SK-N-SH (cell line): ENCODE data around the gene ACOXL. TPM values are rescaled to one million over a fixed set of nuclear protein-coding genes. Genes with fewer than 3 reads are reported as not detected.

Experiments used
- CTCF ChIA-PET: fragments of 300-600, 350-600 bp; formaldehyde crosslinking; extraction: SDS; loops from one replicate; lab custom pipeline; 2021; lab: Yijun Ruan, JAX
- POLR2A ChIA-PET: fragments of 350-600 bp; sonication (Branson Sonifier 250); formaldehyde crosslinking; extraction: SDS; loops from one replicate; lab custom pipeline; 2020; ENCODE audit warnings: antibody characterized with exemption, inconsistent platforms; lab: Yijun Ruan, JAX
- DNase-seq: peaks from one replicate; pipeline ENCODE4 v3.0.0; 2012
- H2AFZ ChIP-seq: fragments of 200-600 bp; sonication (generic); 2 replicates; pipeline ENCODE4 v1.8.1; 2016; ENCODE audit warnings: antibody characterized with exemption, mild to moderate bottlenecking, low read depth
- H3F3A ChIP-seq: fragments of 200-600 bp; sonication (generic); replicated peaks from 2 replicates; pipeline ENCODE3; 2016; ENCODE audit warnings: antibody characterized with exemption, mild to moderate bottlenecking; ENCODE audit not compliant: insufficient read depth
- H3K27ac ChIP-seq, 2 experiments: fragments of 200-500 bp in 1 of 2; fragments of 200-600 bp in 1 of 2; sonication (Bioruptor generic) in 1 of 2; sonication (generic), shearing (Covaris generic) in 1 of 2; 2 replicates each; pipeline versions ENCODE4 v1.5.1 to v1.6.1; 2014 to 2016; ENCODE audit warnings: low read depth in 2 of 2, inconsistent platforms in 1 of 2, low read length in 1 of 2, mild to moderate bottlenecking in 1 of 2, mixed read lengths in 1 of 2
- H3K27me3 ChIP-seq: fragments of 200-600 bp; sonication (generic), shearing (Covaris generic); 2 replicates; pipeline ENCODE4 v1.6.1; 2016; ENCODE audit warnings: mixed run types; ENCODE audit not compliant: insufficient read depth
- H3K36me3 ChIP-seq, 2 experiments: fragments of 200-500 bp in 1 of 2; fragments of 200-600 bp in 1 of 2; sonication (Bioruptor generic) in 1 of 2; sonication (generic) in 1 of 2; replicated peaks in 1 of 2; 2 replicates each; pipeline versions ENCODE3 to v1.5.1; 2014 to 2016; ENCODE audit warnings: low read length in 1 of 2, mild to moderate bottlenecking in 1 of 2; ENCODE audit not compliant: insufficient read depth in 2 of 2, control insufficient read depth in 1 of 2
- H3K4me1 ChIP-seq, 2 experiments: fragments of 200-500 bp in 1 of 2; fragments of 200-600 bp in 1 of 2; sonication (Bioruptor generic) in 1 of 2; sonication (generic), shearing (Covaris generic) in 1 of 2; 2 replicates each; pipeline versions ENCODE4 v1.5.1 to v1.6.1; 2014 to 2016; ENCODE audit warnings: low read depth in 1 of 2, low read length in 1 of 2, mixed run types in 1 of 2; ENCODE audit not compliant: insufficient read depth in 2 of 2, control insufficient read depth in 1 of 2
- H3K4me2 ChIP-seq: fragments of 200-600 bp; sonication (generic), shearing (Covaris generic); 2 replicates; pipeline ENCODE4 v1.6.1; 2017; ENCODE audit warnings: mixed run types
- H3K4me3 ChIP-seq, 2 experiments: fragments of 200-500 bp in 1 of 2; fragments of 200-600 bp in 1 of 2; sonication (Bioruptor generic) in 1 of 2; sonication (generic), shearing (Covaris generic) in 1 of 2; 2 replicates each; pipeline versions ENCODE4 v1.5.1 to v1.8.1; 2014 to 2016; ENCODE audit warnings: low read depth in 2 of 2, inconsistent platforms in 1 of 2, low read length in 1 of 2, mild to moderate bottlenecking in 1 of 2, mixed read lengths in 1 of 2, moderate library complexity in 1 of 2
- H3K79me2 ChIP-seq: fragments of 200-600 bp; sonication (generic); 2 replicates; pipeline ENCODE4 v1.8.1; 2017; ENCODE audit warnings: mild to moderate bottlenecking; ENCODE audit not compliant: insufficient read depth
- H3K9ac ChIP-seq: fragments of 200-600 bp; sonication (generic); 2 replicates; pipeline ENCODE4 v1.6.1; 2017; ENCODE audit warnings: mixed run types
- H3K9me2 ChIP-seq: fragments of 200-600 bp; sonication (generic); 2 replicates; pipeline ENCODE4 v1.6.1; 2017; ENCODE audit warnings: mixed run types
- H3K9me3 ChIP-seq: fragments of 200-600 bp; sonication (generic); 2 replicates; pipeline ENCODE4 v1.6.1; 2017; ENCODE audit warnings: mixed run types, mild to moderate bottlenecking, moderate library complexity
- H4K20me1 ChIP-seq: fragments of 200-600 bp; sonication (generic); 2 replicates; pipeline ENCODE4 v1.6.1; 2017; ENCODE audit warnings: mild to moderate bottlenecking, mixed run types; ENCODE audit not compliant: insufficient read depth
- CHD2 ChIP-seq: fragments of 150-350 bp; IDR thresholded peaks from 2 replicates; pipeline ENCODE4 v1.6.1; 2018; ENCODE audit warnings: low read length; ENCODE audit not compliant: partially characterized antibody
- EP300 ChIP-seq, 2 experiments: IDR thresholded peaks; 2 replicates each; pipeline versions ENCODE4 v1.4.0 to v1.6.1; 2012; ENCODE audit warnings: borderline replicate concordance in 1 of 2, low read depth in 1 of 2, low read length in 1 of 2
- FOSL2 ChIP-seq: IDR thresholded peaks from 2 replicates; pipeline ENCODE4 v1.4.0; 2012; ENCODE audit warnings: low read depth, mild to moderate bottlenecking, moderate library complexity, borderline replicate concordance
- FOXM1 ChIP-seq: IDR thresholded peaks from 2 replicates; pipeline ENCODE4 v1.4.0; 2012; ENCODE audit warnings: low read depth, mild to moderate bottlenecking
- GABPA ChIP-seq: IDR thresholded peaks from 2 replicates; pipeline ENCODE4 v1.4.0; 2012; ENCODE audit warnings: low read depth, mild to moderate bottlenecking
- GATA2 ChIP-seq: sonication (generic); formaldehyde crosslinking; IDR thresholded peaks from 2 replicates; pipeline ENCODE4 v1.5.0; 2020; ENCODE audit warnings: mild to moderate bottlenecking, missing genetic modification reagents
- JUND ChIP-seq: IDR thresholded peaks from 2 replicates; pipeline ENCODE4 v1.4.0; 2012
- MXI1 ChIP-seq: IDR thresholded peaks from 2 replicates; pipeline ENCODE4 v1.6.1; 2012; ENCODE audit warnings: mild to moderate bottlenecking, low read depth, low read length, improper control_type of control experiment
- NFIC ChIP-seq: IDR thresholded peaks from 2 replicates; pipeline ENCODE4 v1.4.0; 2012; ENCODE audit warnings: borderline replicate concordance
- POLR2AphosphoS5 ChIP-seq: IDR thresholded peaks from 2 replicates; pipeline ENCODE4 v1.6.1; 2012; ENCODE audit warnings: low read depth, low read length
- REST ChIP-seq: IDR thresholded peaks from 2 replicates; pipeline ENCODE4 v1.6.1; 2012; ENCODE audit warnings: mild to moderate bottlenecking, low read depth, low read length, moderate library complexity
- RXRA ChIP-seq: IDR thresholded peaks from 2 replicates; pipeline ENCODE4 v1.4.0; 2012; ENCODE audit warnings: low read depth, mild to moderate bottlenecking, borderline replicate concordance
- SMC3 ChIP-seq: IDR thresholded peaks from 2 replicates; pipeline ENCODE4 v1.6.1; 2012; ENCODE audit warnings: low read depth, low read length, improper control_type of control experiment
- TEAD4 ChIP-seq: IDR thresholded peaks from 2 replicates; pipeline ENCODE4 v1.4.0; 2012; ENCODE audit warnings: mild to moderate bottlenecking, borderline replicate concordance; ENCODE audit not compliant: insufficient read depth
- USF1 ChIP-seq: IDR thresholded peaks from 2 replicates; pipeline ENCODE4 v1.4.0; 2012; ENCODE audit warnings: low read depth, borderline replicate concordance
- ZBTB33 ChIP-seq: IDR thresholded peaks from 2 replicates; pipeline ENCODE4 v1.4.0; 2012; ENCODE audit warnings: low read depth, borderline replicate concordance
- WGBS: methylation state at CpG from one replicate; pipeline ENCODE4 v1.1.6; 2017; ENCODE audit warnings: low lambda C conversion rate; 5-methylcytosine and 5-hydroxymethylcytosine counted together
- polyA plus RNA-seq, 3 experiments: library from polyadenylated mRNA; depleted of rRNA; stranded (reverse); fragments of >200 nt; gene quantifications; 2 replicates each; pipeline ENCODE4 v1.2.3, GENCODE V29; 2012

Gene ACOXL
- polyA plus RNA-seq, 1 of the 3 experiments (the other 2 are of a cell fraction), result not detected

- H3F3A ChIP-seq, result no peaks in the 10 kb centered on the region
- no peaks in the 10 kb centered on the region for H3K79me2 ChIP-seq
- no peaks in the 10 kb centered on the region for H4K20me1 ChIP-seq
- H2AFZ ChIP-seq, result no peak overlapping the region
- H3K4me3 ChIP-seq, result no peak overlapping the region
- H3K9me2 ChIP-seq, result no peaks in the 10 kb centered on the region
- POLR2A ChIA-PET, result no interaction called here
- H3K4me1 ChIP-seq, result no peaks in the 10 kb centered on the region
- H3K27me3 ChIP-seq, result peaks cover 30% of the 10 kb centered on the region; the same call in 1 of the 2 replicates
- no peak overlapping the region for H3K9ac ChIP-seq
- WGBS, result 44% methylated on average over 4 of the region's 4 CpGs
- H3K27ac ChIP-seq, result no peak overlapping the region
- no peak for TF ChIP-seq CHD2
- TF ChIP-seq GATA2 (CRISPR knock-in tag), result no peak
- TF ChIP-seq SMC3, result no peak
- no peak for TF ChIP-seq RXRA
- no peak for TF ChIP-seq ZBTB33
- no peak for TF ChIP-seq NFIC
- no peak for TF ChIP-seq USF1
- TF ChIP-seq TEAD4, result no peak
- TF ChIP-seq EP300 (IDR thresholded peaks at IDR 0.05; ENCODE audit: borderline replicate concordance in 1 of 2, low read depth in 1 of 2, low read length in 1 of 2), result no peak
- no peak for TF ChIP-seq JUND
- TF ChIP-seq FOSL2, result no peak
- TF ChIP-seq, all 33 proteins: peak for 0
- no peak for DNase-seq
- H3K4me2 ChIP-seq, result no peak overlapping the region
- no peaks in the 10 kb centered on the region for H3K36me3 ChIP-seq
- H3K9me3 ChIP-seq, result no peaks in the 10 kb centered on the region
- CTCF ChIA-PET, result interaction anchor here (1.4 kb wide), 1 partner anchor 11 kb away, joined by 6 read pairs; no protein-coding TSS in a partner anchor
These were observed 12.1 kb downstream of the ACOXL start for GRCh38 chr2:110744429-110744828.

GRCh38 chr2:110745048-110745447 lies 12.7 kb downstream of the ACOXL start:
- ChIA-PET CTCF (interaction anchor here (1.4 kb wide), 1 partner anchor 10 kb away, joined by 6 read pairs; no protein-coding TSS in a partner anchor), POLR2A (no interaction called here)
- 51% methylated on average over 2 of the region's 2 CpGs for WGBS
- Histone ChIP-seq H4K20me1 (no peaks in the 10 kb centered on the region), H3K27ac (no peak overlapping the region), H3F3A (no peaks in the 10 kb centered on the region), H3K9me2 (no peaks in the 10 kb centered on the region), H3K36me3 (no peaks in the 10 kb centered on the region), H3K27me3 (peaks cover 35% of the 10 kb centered on the region; the same call in 1 of the 2 replicates), H3K4me3 (no peak overlapping the region), H3K4me2 (no peak overlapping the region), H2AFZ (no peak overlapping the region), H3K4me1 (no peaks in the 10 kb centered on the region), H3K9me3 (no peaks in the 10 kb centered on the region), H3K79me2 (no peaks in the 10 kb centered on the region), H3K9ac (no peak overlapping the region)
- TF ChIP-seq USF1, result no peak
- TF ChIP-seq GABPA, result no peak
- TF ChIP-seq GATA2 (CRISPR knock-in tag), result no peak
- TF ChIP-seq POLR2AphosphoS5, result no peak
- no peak for TF ChIP-seq NFIC
- TF ChIP-seq MXI1, result no peak
- no peak for TF ChIP-seq FOXM1
- TF ChIP-seq SMC3, result no peak
- no peak for TF ChIP-seq REST
- DNase-seq, result no peak
